Ishikawa (cell line): ENCODE results near the gene GRB10.

ENCODE experiments used
- CEBPB ChIP-seq: IDR thresholded peaks from 2 replicates; pipeline ENCODE4 v1.6.1; 2012
- CREB1 ChIP-seq: IDR thresholded peaks from 2 replicates; pipeline ENCODE4 v1.6.1; 2012; ENCODE audit warnings: low read depth
- EGR1 ChIP-seq: IDR thresholded peaks from 2 replicates; pipeline ENCODE4 v1.6.1; 2012
- RAD21 ChIP-seq: IDR thresholded peaks from 2 replicates; pipeline ENCODE4 v1.6.1; 2012; ENCODE audit warnings: low read depth
- TAF1 ChIP-seq: IDR thresholded peaks from 2 replicates; pipeline ENCODE4 v1.6.1; 2012; ENCODE audit warnings: low read depth, mild to moderate bottlenecking
- TEAD4 ChIP-seq: IDR thresholded peaks from 2 replicates; pipeline ENCODE4 v1.6.1; 2012
- USF1 ChIP-seq: IDR thresholded peaks from 2 replicates; pipeline ENCODE4 v1.6.1; 2012
- TF ChIP-seq, protein P1 (sequence below): IDR thresholded peaks from 2 replicates; pipeline ENCODE4 v1.6.1; 2012; ENCODE audit warnings: low read depth, mild to moderate bottlenecking

DNA sequence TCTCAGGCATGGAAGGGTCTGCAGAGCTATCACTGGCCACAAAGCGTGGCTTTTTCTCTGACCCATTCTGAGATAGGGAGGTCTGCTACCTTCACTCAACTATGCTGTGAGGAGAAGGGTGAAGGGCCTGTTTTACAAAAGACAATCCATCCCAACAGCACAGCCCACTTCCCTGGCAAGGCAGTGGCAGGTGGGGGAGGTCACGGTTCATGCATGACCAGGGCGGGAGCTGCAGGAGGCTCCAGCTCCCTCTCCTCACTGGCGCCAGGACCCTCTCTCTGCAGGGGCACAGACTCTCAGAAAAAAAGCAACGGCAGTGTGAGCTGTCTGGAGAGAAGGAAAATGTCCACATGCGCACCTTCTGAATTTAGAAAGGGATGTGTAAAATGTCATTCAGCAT, 28.5 kb downstream of the GRB10 start:
- no peak for TF ChIP-seq CEBPB
- TF ChIP-seq TEAD4 = no peak
- TF ChIP-seq TAF1 = no peak
- no peak for TF ChIP-seq CREB1
- TF ChIP-seq, protein P1, sequence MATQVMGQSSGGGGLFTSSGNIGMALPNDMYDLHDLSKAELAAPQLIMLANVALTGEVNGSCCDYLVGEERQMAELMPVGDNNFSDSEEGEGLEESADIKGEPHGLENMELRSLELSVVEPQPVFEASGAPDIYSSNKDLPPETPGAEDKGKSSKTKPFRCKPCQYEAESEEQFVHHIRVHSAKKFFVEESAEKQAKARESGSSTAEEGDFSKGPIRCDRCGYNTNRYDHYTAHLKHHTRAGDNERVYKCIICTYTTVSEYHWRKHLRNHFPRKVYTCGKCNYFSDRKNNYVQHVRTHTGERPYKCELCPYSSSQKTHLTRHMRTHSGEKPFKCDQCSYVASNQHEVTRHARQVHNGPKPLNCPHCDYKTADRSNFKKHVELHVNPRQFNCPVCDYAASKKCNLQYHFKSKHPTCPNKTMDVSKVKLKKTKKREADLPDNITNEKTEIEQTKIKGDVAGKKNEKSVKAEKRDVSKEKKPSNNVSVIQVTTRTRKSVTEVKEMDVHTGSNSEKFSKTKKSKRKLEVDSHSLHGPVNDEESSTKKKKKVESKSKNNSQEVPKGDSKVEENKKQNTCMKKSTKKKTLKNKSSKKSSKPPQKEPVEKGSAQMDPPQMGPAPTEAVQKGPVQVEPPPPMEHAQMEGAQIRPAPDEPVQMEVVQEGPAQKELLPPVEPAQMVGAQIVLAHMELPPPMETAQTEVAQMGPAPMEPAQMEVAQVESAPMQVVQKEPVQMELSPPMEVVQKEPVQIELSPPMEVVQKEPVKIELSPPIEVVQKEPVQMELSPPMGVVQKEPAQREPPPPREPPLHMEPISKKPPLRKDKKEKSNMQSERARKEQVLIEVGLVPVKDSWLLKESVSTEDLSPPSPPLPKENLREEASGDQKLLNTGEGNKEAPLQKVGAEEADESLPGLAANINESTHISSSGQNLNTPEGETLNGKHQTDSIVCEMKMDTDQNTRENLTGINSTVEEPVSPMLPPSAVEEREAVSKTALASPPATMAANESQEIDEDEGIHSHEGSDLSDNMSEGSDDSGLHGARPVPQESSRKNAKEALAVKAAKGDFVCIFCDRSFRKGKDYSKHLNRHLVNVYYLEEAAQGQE = no peak
- TF ChIP-seq EGR1 = no peak
- TF ChIP-seq RAD21 = no peak
- TF ChIP-seq USF1 = no peak
